HepG2 (cell line): Measurements from ENCODE around the gene ABL2. TPM values are rescaled to one million over a fixed set of nuclear protein-coding genes. Genes with fewer than 3 reads are reported as not detected.

ENCODE experiments used
- ADNP ChIP-seq: sonication (generic); formaldehyde crosslinking; IDR thresholded peaks from 2 replicates; pipeline ENCODE4 v1.4.0; 2020; ENCODE audit warnings: missing genetic modification reagents
- ARID4A ChIP-seq: sonication (generic); formaldehyde crosslinking; IDR thresholded peaks from 2 replicates; pipeline ENCODE4 v1.5.0; 2020; ENCODE audit warnings: mild to moderate bottlenecking, missing genetic modification reagents, borderline replicate concordance
- ERF ChIP-seq: IDR thresholded peaks from 2 replicates; pipeline ENCODE4 v1.6.1; 2018; ENCODE audit warnings: missing biosample characterization, missing genetic modification reagents
- ETV5 ChIP-seq: IDR thresholded peaks from 2 replicates; pipeline ENCODE4 v1.6.1; 2018; ENCODE audit warnings: missing biosample characterization, missing genetic modification reagents, inconsistent platforms, borderline replicate concordance
- GABPB1 ChIP-seq: IDR thresholded peaks from 2 replicates; pipeline ENCODE4 v1.6.1; 2016; ENCODE audit warnings: mild to moderate bottlenecking, missing genetic modification reagents, moderate library complexity, missing compliant biosample characterization
- LBX2 ChIP-seq: sonication (generic); formaldehyde crosslinking; IDR thresholded peaks from 2 replicates; pipeline ENCODE4 v1.5.0; 2020; ENCODE audit warnings: missing genetic modification reagents, mild to moderate bottlenecking, borderline replicate concordance
- PCBP2 ChIP-seq: fragments of 200-400 bp; formaldehyde crosslinking; optimal IDR thresholded peaks from 2 replicates; pipeline ENCODE3; 2018; ENCODE audit warnings: low read length, low read depth; ENCODE audit not compliant: poor library complexity, severe bottlenecking
- PHF5A ChIP-seq: IDR thresholded peaks from one replicate; pipeline ENCODE4 v1.6.1; 2018; ENCODE audit warnings: low read depth, missing genetic modification reagents; ENCODE audit not compliant: unreplicated experiment
- TCF7L2 ChIP-seq: IDR thresholded peaks from 2 replicates; pipeline ENCODE4 v1.6.1; 2011; ENCODE audit warnings: mild to moderate bottlenecking, low read depth, low read length, moderate library complexity
- UBTF ChIP-seq: sonication (generic); formaldehyde crosslinking; IDR thresholded peaks from 2 replicates; pipeline ENCODE4 v1.4.0; 2020; ENCODE audit warnings: mild to moderate bottlenecking, missing genetic modification reagents
- ZBTB4 ChIP-seq: sonication (generic); formaldehyde crosslinking; IDR thresholded peaks from 2 replicates; pipeline ENCODE4 v1.4.0; 2020; ENCODE audit warnings: missing genetic modification reagents, mild to moderate bottlenecking, borderline replicate concordance
- ZFP36 ChIP-seq: fragments of 150-350 bp; IDR thresholded peaks from 2 replicates; pipeline ENCODE4 v1.6.1; 2018; ENCODE audit warnings: borderline replicate concordance, low read length, low read depth; ENCODE audit not compliant: partially characterized antibody
- ZMYM4 ChIP-seq: sonication (generic); formaldehyde crosslinking; IDR thresholded peaks from 2 replicates; pipeline ENCODE4 v1.8.1; 2023; ENCODE audit warnings: mild to moderate bottlenecking, missing genetic modification reagents
- ZNF431 ChIP-seq: sonication (generic); formaldehyde crosslinking; IDR thresholded peaks from 2 replicates; pipeline ENCODE4 v1.9.0; 2022; ENCODE audit warnings: missing genetic modification reagents, low read depth, mild to moderate bottlenecking, borderline replicate concordance
- ZNF724P ChIP-seq: sonication (generic); formaldehyde crosslinking; IDR thresholded peaks from 2 replicates; pipeline ENCODE4 v1.8.0; 2022; ENCODE audit warnings: missing genetic modification reagents, borderline replicate concordance
- ZNF770 ChIP-seq: sonication (generic); formaldehyde crosslinking; IDR thresholded peaks from 2 replicates; pipeline ENCODE4 v1.5.0; 2020; ENCODE audit warnings: mild to moderate bottlenecking, missing genetic modification reagents
- polyA plus RNA-seq, 8 experiments: library from polyadenylated mRNA; depleted of rRNA in 3 of 8; stranded (reverse) in 7 of 8; unstranded in 1 of 8; fragments of >200 nt; fragmentation: Illumina TruSeq in 4 of 8; extraction: Trizol in 4 of 8; gene quantifications; 2 replicates each; pipeline versions ENCODE4 v1.2.1 to v1.2.3, GENCODE V29; 2011 to 2016; ENCODE audit warnings: low read depth in 4 of 8, missing spikeins in 1 of 8, mixed read lengths in 1 of 8; ENCODE audit not compliant: insufficient read depth in 1 of 8
- total RNA-seq, 5 experiments: library from RNA; depleted of rRNA; stranded (reverse); fragments of >200 nt; fragmentation: Illumina TruSeq; extraction: Trizol; gene quantifications; 2 replicates each; pipeline ENCODE4 v1.2.3, GENCODE V29; 2016; ENCODE audit warnings: low read depth in 1 of 5

ABL2 gene
- total and polyA plus RNA-seq, 2 of the 13 experiments (the other 11 are each of a cell fraction or from before 2014, with no cell fraction given), result 5.8 to 6.0 TPM

- peak; percentile 96 for TF ChIP-seq UBTF (CRISPR knock-in tag)
- TF ChIP-seq ZNF431, result no peak
- TF ChIP-seq ERF (CRISPR knock-in tag), result peak; percentile 46; the same call in 1 of the 2 replicates
- TF ChIP-seq LBX2, result no peak
- TF ChIP-seq ETV5 (CRISPR knock-in tag), result peak; percentile 48; the same call in 1 of the 2 replicates
- peak; percentile 36 for TF ChIP-seq ZNF770
- TF ChIP-seq ZMYM4 (CRISPR knock-in tag), result peak; percentile 82
- no peak for TF ChIP-seq ADNP (CRISPR knock-in tag)
- TF ChIP-seq PHF5A (CRISPR knock-in tag), result no peak
- TF ChIP-seq ZNF724P (CRISPR knock-in tag), result peak; percentile 34; the same call in 1 of the 2 replicates
- TF ChIP-seq ZBTB4 (CRISPR knock-in tag), result peak; percentile 59; the same call in 1 of the 2 replicates
- no peak for TF ChIP-seq PCBP2
- no peak for TF ChIP-seq ZFP36
- TF ChIP-seq GABPB1 (CRISPR knock-in tag), result peak; percentile 83
- peak; percentile 95; the same call in 1 of the 2 replicates for TF ChIP-seq ARID4A
- no peak for TF ChIP-seq TCF7L2
Measured at GRCh38 chr1:179081687-179082332, 147.7 kb downstream of the ABL2 start, which contains the start of gene TOR3A (continued).
